Lung (tissue), 12 donors: ENCODE data around the gene IGSF21. TPM values are rescaled to one million over a fixed set of nuclear protein-coding genes. Genes with fewer than 3 reads are reported as not detected.
A peak's percentile ranks its signal among the peaks of the same experiment; 100 is the strongest.

Experiments used
- ATAC-seq: fragments of 200-7000 bp; cut with Tn5 transposase; one replicate; pipeline ENCODE4 v1.9.1; 2020; ENCODE audit warnings: moderate number of reproducible peaks; ENCODE audit not compliant: insufficient read depth, low FRiP score
- DNase-seq, 3 donors: peaks; one replicate each; pipeline ENCODE4 v3.0.0-alpha.2; 2013 to 2017
- H3K27ac ChIP-seq, 2 donors: one replicate each; pipeline ENCODE4 v1.5.1; 2013; ENCODE audit warnings: mild to moderate bottlenecking in 2 of 2, moderate library complexity in 2 of 2, control low read depth in 1 of 2, inconsistent platforms in 1 of 2, low read depth in 1 of 2, low read length in 1 of 2
- H3K27me3 ChIP-seq, 3 donors: one replicate each; pipeline ENCODE4 v1.5.1; 2013; ENCODE audit warnings: low read length in 2 of 3; ENCODE audit not compliant: control insufficient read depth in 3 of 3, insufficient read depth in 3 of 3
- H3K36me3 ChIP-seq, 4 donors: one replicate each; pipeline ENCODE4 v1.5.1; 2013; ENCODE audit warnings: low read length in 4 of 4, mild to moderate bottlenecking in 1 of 4, moderate library complexity in 1 of 4; ENCODE audit not compliant: control insufficient read depth in 4 of 4, insufficient read depth in 4 of 4
- H3K4me1 ChIP-seq, 5 donors: one replicate each; pipeline ENCODE4 v1.5.1; 2013; ENCODE audit warnings: low read length in 5 of 5, mild to moderate bottlenecking in 2 of 5, moderate library complexity in 1 of 5; ENCODE audit not compliant: control insufficient read depth in 5 of 5, insufficient read depth in 5 of 5
- H3K4me3 ChIP-seq: one replicate; pipeline ENCODE4 v1.5.1; 2013; ENCODE audit warnings: mild to moderate bottlenecking, control low read depth, moderate library complexity
- H3K9ac ChIP-seq, 2 donors: one replicate each; pipeline ENCODE4 v1.5.1; 2013; ENCODE audit warnings: low read length in 2 of 2, control low read depth in 1 of 2; ENCODE audit not compliant: insufficient read depth in 1 of 2
- H3K9me3 ChIP-seq, 4 donors: one replicate each; pipeline ENCODE4 v1.5.1; 2013; ENCODE audit warnings: low read length in 3 of 4, mild to moderate bottlenecking in 1 of 4, moderate library complexity in 1 of 4; ENCODE audit not compliant: control insufficient read depth in 4 of 4, insufficient read depth in 3 of 4
- CTCF ChIP-seq: IDR thresholded peaks from 2 replicates; pipeline ENCODE4 v1.5.1; 2012; ENCODE audit warnings: mild to moderate bottlenecking; ENCODE audit errors: control extremely low read depth, extremely low read depth
- WGBS, 2 donors: extraction: QIAGEN DNeasy Blood & Tissue Kit; methylation state at CpG; one replicate each; pipeline ENCODE4 v1.1.7; 2013; 5-methylcytosine and 5-hydroxymethylcytosine counted together
- polyA plus RNA-seq, 2 donors: library from polyadenylated mRNA; stranded (reverse); fragments of 200-250 nt; gene quantifications; one replicate each; pipeline ENCODE4 v1.2.1, GENCODE V29; 2013
- total RNA-seq, 2 donors: library from RNA; depleted of rRNA in 1 of 2; stranded (reverse); fragments of >200 nt in 1 of 2; gene quantifications; one replicate each; pipeline ENCODE4 v1.2.1, GENCODE V29; 2014 to 2021
- donor health status: control.
- donor health status: control.
- donor health status: Bipolar disorder and iron deficiency.
- donor health status: healthy.
- donor health status: DM: yes; HTN: yes; CAD: no.

Gene IGSF21
- total and polyA plus RNA-seq, 4 donors = 0.18 to 2.6 (median 0.62) TPM

DNA sequence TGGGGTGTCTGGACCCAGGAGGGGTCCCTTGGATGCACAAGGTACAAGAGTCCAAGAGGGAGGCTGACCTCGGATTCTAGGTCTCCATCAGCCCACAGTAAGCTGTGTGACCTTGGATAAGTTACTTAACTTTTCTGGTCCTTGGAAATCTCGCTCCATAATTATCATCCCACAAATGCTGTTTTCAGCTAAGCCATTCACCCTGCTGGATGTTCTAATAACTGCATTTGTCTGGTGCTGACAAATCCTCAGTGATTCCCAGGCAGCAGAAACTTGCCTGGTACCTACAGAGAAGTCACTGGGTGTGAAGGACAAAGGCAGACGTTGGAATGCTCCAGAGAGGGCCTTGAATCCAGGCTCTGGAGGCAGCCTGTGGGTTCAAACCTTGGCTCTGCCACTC is 89.7 kb downstream of the IGSF21 start:
- peaks cover 0 to 50% (median 19%) of the 10 kb centered on the region in 3 donors for H3K27me3 ChIP-seq
- no peak for TF ChIP-seq CTCF
- 70 to 78% methylated on average over 3 of the region's 3 CpGs for WGBS, 2 donors

GRCh38 chr1:18198260-18198659 is 90.7 kb downstream of the IGSF21 start:
- no peak for TF ChIP-seq CTCF
- Histone ChIP-seq H3K27me3 (peaks cover 0 to 55% (median 19%) of the 10 kb centered on the region in 3 donors), H3K36me3 (no peaks in the 10 kb centered on the region), H3K4me3 (no peak overlapping the region), H3K9me3 (no peaks in the 10 kb centered on the region), H3K9ac (no peak overlapping the region), H3K27ac (no peak overlapping the region), H3K4me1 (no peaks in the 10 kb centered on the region)
- peak in 1 of 3 donors; percentile 16 for DNase-seq
- 60 to 72% methylated on average over 10 of the region's 10 CpGs for whole genome bisulfite sequencing, 2 donors
- no peak for ATAC-seq

More for the DNA sequence above, 89.7 kb downstream of the IGSF21 start:
- ATAC-seq = no peak
- Histone ChIP-seq H3K36me3 (no peaks in the 10 kb centered on the region), H3K9me3 (no peaks in the 10 kb centered on the region), H3K4me3 (no peak overlapping the region), H3K9ac (no peak overlapping the region), H3K27ac (no peak overlapping the region), H3K4me1 (no peaks in the 10 kb centered on the region)
- no peak for DNase-seq

GRCh38 chr1:18199462-18199861 is 91.9 kb downstream of the IGSF21 start:
- Histone ChIP-seq H3K9me3 (no peaks in the 10 kb centered on the region), H3K9ac (no peak overlapping the region), H3K4me3 (no peak overlapping the region), H3K4me1 (no peaks in the 10 kb centered on the region), H3K27ac (no peak overlapping the region), H3K36me3 (no peaks in the 10 kb centered on the region), H3K27me3 (peaks cover 0 to 61% (median 19%) of the 10 kb centered on the region in 3 donors)
- 29 to 53% methylated on average over 14 of the region's 14 CpGs for WGBS, 2 donors
- no peak for DNase-seq
- no peak for TF ChIP-seq CTCF
- no peak for ATAC-seq

DNA sequence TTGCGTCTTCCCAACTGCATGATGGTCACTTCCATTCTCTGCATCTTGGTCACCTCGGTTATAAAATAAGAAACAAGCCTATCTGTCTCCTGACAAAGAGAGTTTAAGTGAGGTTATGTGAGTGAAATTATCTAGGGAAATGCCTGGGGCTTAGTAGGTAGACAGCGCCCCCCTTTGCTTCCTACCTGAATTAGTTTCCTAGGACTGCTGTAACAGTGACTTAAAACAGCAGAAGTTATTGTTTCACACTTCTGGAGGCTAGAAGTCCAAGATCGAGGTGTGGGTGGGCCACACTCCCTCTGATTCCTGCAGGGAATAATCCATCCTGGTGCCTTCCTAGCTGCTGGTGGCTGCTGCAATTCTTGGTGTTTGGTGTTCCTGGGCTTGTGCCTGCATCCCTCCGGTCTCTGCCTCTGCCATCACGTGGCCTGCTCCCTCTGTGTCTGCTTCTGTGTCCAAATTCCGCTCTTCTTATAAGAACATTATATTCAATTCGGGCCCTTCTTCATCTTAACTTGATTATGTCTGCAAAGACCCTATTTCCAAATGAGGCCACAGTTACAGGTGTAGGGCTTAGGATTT is 92.6 kb downstream of the IGSF21 start:
- 67 to 73% methylated on average over 8 of the region's 8 CpGs for WGBS, 2 donors
- DNase-seq (no peak), ATAC-seq (no peak)
- no peak overlapping the region for H3K4me3 ChIP-seq
- H3K9me3 ChIP-seq = no peaks in the 10 kb centered on the region
- no peak overlapping the region for H3K27ac ChIP-seq
- no peak for TF ChIP-seq CTCF
- no peaks in the 10 kb centered on the region for H3K4me1 ChIP-seq
- H3K36me3 ChIP-seq = no peaks in the 10 kb centered on the region
- H3K27me3 ChIP-seq = peaks cover 0 to 62% (median 19%) of the 10 kb centered on the region in 3 donors
- no peak overlapping the region for H3K9ac ChIP-seq
